NCI-H2196 treated with DMSO at 0.1 percent for 48 hours (cell line): ENCODE data around the gene RB1.
"Not testable (repeated sequence)": the region's sequence is repeated elsewhere in the genome, so short reads cannot be mapped to it uniquely, and the experiment has no call there.

Source experiments
- DNase-seq: peaks from one replicate; lab custom pipeline; 2025; ENCODE audit not compliant: unreplicated experiment; lab: John Stamatoyannopoulos, UW

The RB1 gene

GRCh38 chr13:48448285-48448958 is 144.9 kb downstream of the RB1 start:
- DNase-seq: no peak

- DNase-seq: no peak
Measured at GRCh38 chr13:48448959-48449614, 145.5 kb downstream of the RB1 start.

- DNase-seq: no peak
Measured at GRCh38 chr13:48449656-48450055, 146.1 kb downstream of the RB1 start.

GRCh38 chr13:48451196-48451595 is 147.6 kb downstream of the RB1 start:
- not testable (repeated sequence) for DNase-seq

- DNase-seq: no peak
Measured at GRCh38 chr13:48456546-48456945, 153.0 kb downstream of the RB1 start.

GRCh38 chr13:48457578-48458242 is 154.2 kb downstream of the RB1 start:
- no peak for DNase-seq

- no peak for DNase-seq
Measured at GRCh38 chr13:48475230-48475629, 171.7 kb downstream of the RB1 start.

- no peak for DNase-seq
Measured at GRCh38 chr13:48476215-48476614, 172.7 kb downstream of the RB1 start.

- no peak for DNase-seq
Measured at GRCh38 chr13:48476686-48477085, 173.1 kb downstream of the RB1 start.

- no peak for DNase-seq
Measured at GRCh38 chr13:48477191-48477855, 173.8 kb downstream of the RB1 start.

- no peak for DNase-seq
Measured at GRCh38 chr13:48478391-48478790, 174.8 kb downstream of the RB1 start.

- DNase-seq: no peak
Measured at GRCh38 chr13:48483575-48483974, 180.0 kb downstream of the RB1 start.

- no peak for DNase-seq
Measured at GRCh38 chr13:48485432-48485831, 181.9 kb downstream of the RB1 start.

GRCh38 chr13:48486362-48486761 is 182.8 kb downstream of the RB1 start:
- DNase-seq: no peak

GRCh38 chr13:48486836-48487235 is 183.3 kb downstream of the RB1 start:
- DNase-seq: no peak

GRCh38 chr13:48487968-48488367 is 184.4 kb downstream of the RB1 start:
- no peak for DNase-seq

- no peak for DNase-seq
Measured at GRCh38 chr13:48488995-48489394, 185.4 kb downstream of the RB1 start.

- no peak for DNase-seq
Measured at GRCh38 chr13:48489666-48490065, 186.1 kb downstream of the RB1 start.

- DNase-seq: no peak
Measured at GRCh38 chr13:48490241-48490640, 186.7 kb downstream of the RB1 start.

- no peak for DNase-seq
Measured at GRCh38 chr13:48491423-48492095, 188.0 kb downstream of the RB1 start.

GRCh38 chr13:48492096-48492440 is 188.5 kb downstream of the RB1 start:
- no peak for DNase-seq
